HEK293 (cell line): Measurements from ENCODE around the gene NECTIN2.
A peak's percentile ranks its signal among the peaks of the same experiment; 100 is the strongest.
"Not testable (repeated sequence)": the region's sequence is repeated elsewhere in the genome, so short reads cannot be mapped to it uniquely, and the experiment has no call there.

Experiments used
- CTCF ChIA-PET: fragments of 350-600 bp; formaldehyde crosslinking; extraction: SDS; loops from one replicate; lab custom pipeline; 2021; ENCODE audit warnings: antibody characterized with exemption; lab: Yijun Ruan, JAX
- POLR2A ChIA-PET: fragments of 300-600 bp; formaldehyde crosslinking; extraction: SDS; loops from one replicate; lab custom pipeline; 2020; ENCODE audit warnings: antibody characterized with exemption, inconsistent platforms; lab: Yijun Ruan, JAX
- H3K27ac ChIP-seq: fragments of 200-500 bp; sonication (Bioruptor generic); 2 replicates; pipeline ENCODE4 v1.5.1; 2014; ENCODE audit warnings: low read depth, low read length, control low read depth, inconsistent platforms; ENCODE audit errors: extremely low read depth
- H3K36me3 ChIP-seq, 2 experiments: fragments of 200-500 bp in 1 of 2; sonication (Bioruptor generic) in 1 of 2; 1 replicate in 1 of 2; 2 replicates in 1 of 2; pipeline ENCODE4 v1.5.1; 2014 to 2017; ENCODE audit warnings: inconsistent platforms in 2 of 2, low read length in 2 of 2; ENCODE audit not compliant: control insufficient read depth in 2 of 2, insufficient read depth in 1 of 2
- H3K4me1 ChIP-seq: fragments of 200-500 bp; sonication (Bioruptor generic); 2 replicates; pipeline ENCODE4 v1.5.1; 2014; ENCODE audit warnings: mild to moderate bottlenecking, low read length, inconsistent platforms; ENCODE audit not compliant: control insufficient read depth, insufficient read depth
- H3K4me3 ChIP-seq: 2 replicates; pipeline ENCODE4 v1.5.1; 2011; ENCODE audit warnings: low read depth, mild to moderate bottlenecking, control low read depth, low read length, moderate library complexity
- H3K9me3 ChIP-seq: fragments of 200-500 bp; sonication (Bioruptor generic); 2 replicates; pipeline ENCODE4 v1.5.1; 2014; ENCODE audit warnings: low read depth, low read length, inconsistent platforms; ENCODE audit not compliant: control insufficient read depth, insufficient read depth
- GLIS1 ChIP-seq: fragments of 450-650 bp; formaldehyde crosslinking; IDR thresholded peaks from 2 replicates; pipeline ENCODE4 v1.5.1; 2016; ENCODE audit warnings: missing biosample characterization, missing genetic modification characterization
- HOXC10 ChIP-seq: sonication (generic); formaldehyde crosslinking; IDR thresholded peaks from 2 replicates; pipeline ENCODE4 v1.8.1; 2023; ENCODE audit warnings: mild to moderate bottlenecking, missing genetic modification reagents
- KLF1 ChIP-seq: fragments of 450-650 bp; formaldehyde crosslinking; IDR thresholded peaks from 2 replicates; pipeline ENCODE4 v1.5.1; 2016; ENCODE audit warnings: missing biosample characterization, missing genetic modification characterization
- SCRT2 ChIP-seq: fragments of 450-650 bp; formaldehyde crosslinking; IDR thresholded peaks from 2 replicates; pipeline ENCODE4 v1.5.1; 2016; ENCODE audit warnings: missing biosample characterization, missing genetic modification characterization
- WT1 ChIP-seq: fragments of 450-650 bp; formaldehyde crosslinking; IDR thresholded peaks from 2 replicates; pipeline ENCODE4 v1.5.1; 2016; ENCODE audit warnings: missing biosample characterization, missing genetic modification characterization
- ZBTB17 ChIP-seq: fragments of 450-650 bp; formaldehyde crosslinking; IDR thresholded peaks from 2 replicates; pipeline ENCODE4 v1.5.1; 2016; ENCODE audit warnings: missing biosample characterization, missing genetic modification characterization
- ZBTB48 ChIP-seq: fragments of 450-650 bp; formaldehyde crosslinking; IDR thresholded peaks from 2 replicates; pipeline ENCODE4 v1.5.1; 2016; ENCODE audit warnings: missing biosample characterization, missing genetic modification characterization
- ZBTB8A ChIP-seq: fragments of 450-650 bp; formaldehyde crosslinking; IDR thresholded peaks from 2 replicates; pipeline ENCODE4 v1.5.1; 2016; ENCODE audit warnings: missing biosample characterization, missing genetic modification characterization
- ZFP37 ChIP-seq: fragments of 450-650 bp; formaldehyde crosslinking; IDR thresholded peaks from 2 replicates; pipeline ENCODE4 v1.5.1; 2016; ENCODE audit warnings: missing biosample characterization, missing genetic modification characterization
- ZNF132 ChIP-seq: fragments of 450-650 bp; formaldehyde crosslinking; IDR thresholded peaks from 2 replicates; pipeline ENCODE4 v1.5.1; 2017; ENCODE audit warnings: missing biosample characterization, missing genetic modification characterization, borderline replicate concordance
- ZNF16 ChIP-seq: fragments of 450-650 bp; formaldehyde crosslinking; IDR thresholded peaks from 2 replicates; pipeline ENCODE4 v1.5.1; 2016; ENCODE audit warnings: low read depth, missing biosample characterization, missing genetic modification characterization
- ZNF2 ChIP-seq: fragments of 450-650 bp; formaldehyde crosslinking; IDR thresholded peaks from 2 replicates; pipeline ENCODE4 v1.5.1; 2016; ENCODE audit warnings: missing biosample characterization, missing genetic modification characterization
- ZNF23 ChIP-seq: fragments of 450-650 bp; formaldehyde crosslinking; IDR thresholded peaks from 2 replicates; pipeline ENCODE4 v1.5.1; 2016; ENCODE audit warnings: missing biosample characterization, missing genetic modification characterization, borderline replicate concordance
- ZNF266 ChIP-seq: fragments of 450-650 bp; formaldehyde crosslinking; IDR thresholded peaks from 2 replicates; pipeline ENCODE4 v1.5.1; 2016; ENCODE audit warnings: missing biosample characterization, missing genetic modification characterization, low read depth
- ZNF391 ChIP-seq: fragments of 450-650 bp; formaldehyde crosslinking; IDR thresholded peaks from 2 replicates; pipeline ENCODE4 v1.5.1; 2016; ENCODE audit warnings: low read depth, missing biosample characterization, missing genetic modification characterization, borderline replicate concordance
- ZNF501 ChIP-seq: fragments of 450-650 bp; formaldehyde crosslinking; IDR thresholded peaks from 2 replicates; pipeline ENCODE4 v1.5.1; 2016; ENCODE audit warnings: missing biosample characterization, missing genetic modification characterization
- ZNF555 ChIP-seq: fragments of 450-650 bp; formaldehyde crosslinking; conservative IDR thresholded peaks from 2 replicates; pipeline ENCODE4 v1.5.1; 2017; ENCODE audit warnings: missing biosample characterization, mild to moderate bottlenecking, missing genetic modification characterization, inconsistent platforms
- ZNF560 ChIP-seq: fragments of 450-650 bp; formaldehyde crosslinking; IDR thresholded peaks from 2 replicates; pipeline ENCODE4 v1.5.1; 2017; ENCODE audit warnings: missing biosample characterization, missing genetic modification characterization, borderline replicate concordance
- ZNF600 ChIP-seq: fragments of 450-650 bp; formaldehyde crosslinking; IDR thresholded peaks from 2 replicates; pipeline ENCODE4 v1.5.1; 2016; ENCODE audit warnings: missing biosample characterization, missing genetic modification characterization
- ZNF777 ChIP-seq: fragments of 450-650 bp; formaldehyde crosslinking; IDR thresholded peaks from 2 replicates; pipeline ENCODE4 v1.5.1; 2017; ENCODE audit warnings: missing biosample characterization, missing genetic modification characterization, borderline replicate concordance
- ZNF785 ChIP-seq: fragments of 450-650 bp; formaldehyde crosslinking; IDR thresholded peaks from 2 replicates; pipeline ENCODE4 v1.5.1; 2016; ENCODE audit warnings: missing biosample characterization, missing genetic modification characterization
- TF ChIP-seq, protein P1 (sequence below): fragments of 450-650 bp; formaldehyde crosslinking; conservative IDR thresholded peaks from 2 replicates; pipeline ENCODE4 v1.5.1; 2016; ENCODE audit warnings: low read depth, missing biosample characterization, missing genetic modification characterization
- TF ChIP-seq, protein P2 (sequence below): fragments of 450-650 bp; formaldehyde crosslinking; IDR thresholded peaks from 2 replicates; pipeline ENCODE4 v1.5.1; 2016; ENCODE audit warnings: missing biosample characterization, missing genetic modification characterization, low read depth
- TF ChIP-seq, protein P3 (sequence below): fragments of 450-650 bp; formaldehyde crosslinking; IDR thresholded peaks from 2 replicates; pipeline ENCODE4 v1.5.1; 2016; ENCODE audit warnings: missing biosample characterization, missing genetic modification characterization

Gene NECTIN2

DNA sequence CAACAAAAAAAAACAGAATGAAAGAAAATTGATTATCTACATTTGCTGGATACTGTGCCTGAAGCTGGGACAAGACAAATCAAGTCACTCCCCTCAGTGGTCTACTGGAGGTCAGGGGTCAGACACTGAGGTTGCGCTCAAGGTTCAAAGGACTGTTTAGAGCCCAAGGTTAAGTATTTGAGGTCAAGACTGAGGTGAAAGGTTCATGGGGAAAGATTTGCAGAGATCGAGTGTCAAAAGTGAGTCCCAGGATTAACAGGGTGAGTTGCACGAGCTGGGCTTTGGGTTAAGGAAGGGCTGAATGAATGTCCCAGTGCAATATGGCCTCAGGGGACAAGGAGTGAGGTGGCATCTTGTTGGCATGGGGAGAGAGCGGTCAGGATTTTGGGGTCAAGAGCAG lies 41.6 kb downstream of the NECTIN2 start (continued):
- TF ChIP-seq ZNF600 (tag by site-specific recombination) (no peak), ZNF16 (no peak), ZNF560 (tag by site-specific recombination) (no peak), ZNF23 (tag by site-specific recombination) (no peak), ZNF555 (tag by site-specific recombination) (no peak), KLF1 (tag by site-specific recombination) (no peak), ZNF777 (tag by site-specific recombination) (no peak), ZNF266 (tag by site-specific recombination) (no peak), ZNF132 (tag by site-specific recombination) (no peak)
- TF ChIP-seq, protein P1, sequence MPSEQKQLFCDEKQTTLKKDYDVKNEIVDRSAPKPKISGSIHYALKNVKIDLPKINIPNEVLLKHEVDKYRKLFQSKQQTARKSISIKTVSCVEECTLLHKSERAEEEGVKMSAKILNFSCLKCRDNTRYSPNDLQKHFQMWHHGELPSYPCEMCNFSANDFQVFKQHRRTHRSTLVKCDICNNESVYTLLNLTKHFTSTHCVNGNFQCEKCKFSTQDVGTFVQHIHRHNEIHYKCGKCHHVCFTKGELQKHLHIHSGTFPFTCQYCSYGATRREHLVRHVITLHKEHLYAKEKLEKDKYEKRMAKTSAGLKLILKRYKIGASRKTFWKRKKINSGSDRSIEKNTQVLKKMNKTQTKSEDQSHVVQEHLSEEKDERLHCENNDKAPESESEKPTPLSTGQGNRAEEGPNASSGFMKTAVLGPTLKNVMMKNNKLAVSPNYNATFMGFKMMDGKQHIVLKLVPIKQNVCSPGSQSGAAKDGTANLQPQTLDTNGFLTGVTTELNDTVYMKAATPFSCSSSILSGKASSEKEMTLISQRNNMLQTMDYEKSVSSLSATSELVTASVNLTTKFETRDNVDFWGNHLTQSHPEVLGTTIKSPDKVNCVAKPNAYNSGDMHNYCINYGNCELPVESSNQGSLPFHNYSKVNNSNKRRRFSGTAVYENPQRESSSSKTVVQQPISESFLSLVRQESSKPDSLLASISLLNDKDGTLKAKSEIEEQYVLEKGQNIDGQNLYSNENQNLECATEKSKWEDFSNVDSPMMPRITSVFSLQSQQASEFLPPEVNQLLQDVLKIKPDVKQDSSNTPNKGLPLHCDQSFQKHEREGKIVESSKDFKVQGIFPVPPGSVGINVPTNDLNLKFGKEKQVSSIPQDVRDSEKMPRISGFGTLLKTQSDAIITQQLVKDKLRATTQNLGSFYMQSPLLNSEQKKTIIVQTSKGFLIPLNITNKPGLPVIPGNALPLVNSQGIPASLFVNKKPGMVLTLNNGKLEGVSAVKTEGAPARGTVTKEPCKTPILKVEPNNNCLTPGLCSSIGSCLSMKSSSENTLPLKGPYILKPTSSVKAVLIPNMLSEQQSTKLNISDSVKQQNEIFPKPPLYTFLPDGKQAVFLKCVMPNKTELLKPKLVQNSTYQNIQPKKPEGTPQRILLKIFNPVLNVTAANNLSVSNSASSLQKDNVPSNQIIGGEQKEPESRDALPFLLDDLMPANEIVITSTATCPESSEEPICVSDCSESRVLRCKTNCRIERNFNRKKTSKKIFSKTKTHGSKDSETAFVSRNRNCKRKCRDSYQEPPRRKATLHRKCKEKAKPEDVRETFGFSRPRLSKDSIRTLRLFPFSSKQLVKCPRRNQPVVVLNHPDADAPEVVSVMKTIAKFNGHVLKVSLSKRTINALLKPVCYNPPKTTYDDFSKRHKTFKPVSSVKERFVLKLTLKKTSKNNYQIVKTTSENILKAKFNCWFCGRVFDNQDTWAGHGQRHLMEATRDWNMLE: no peak
- TF ChIP-seq, all 188 proteins: peak for 0

DNA sequence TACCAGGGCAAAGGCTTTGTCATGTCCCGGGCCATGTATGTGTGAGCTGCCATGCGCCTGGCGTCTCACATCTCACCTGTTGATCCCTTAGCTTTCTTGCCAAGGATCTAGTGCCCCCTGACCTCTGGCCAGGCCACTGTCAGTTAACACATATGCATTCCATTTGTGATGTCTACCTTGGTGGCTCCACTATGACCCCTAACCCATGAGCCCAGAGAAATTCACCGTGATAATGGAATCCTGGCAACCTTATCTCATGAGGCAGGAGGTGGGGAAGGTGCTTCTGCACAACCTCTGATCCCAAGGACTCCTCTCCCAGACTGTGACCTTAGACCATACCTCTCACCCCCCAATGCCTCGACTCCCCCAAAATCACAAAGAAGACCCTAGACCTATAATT lies 42.2 kb downstream of the NECTIN2 start:
- POLR2A ChIA-PET, H3K9me3 ChIP-seq, H3K4me1 ChIP-seq, H3K4me3 ChIP-seq, H3K27ac ChIP-seq, CTCF ChIA-PET: not testable (repeated sequence)
- peaks cover 19 to 49% of the 10 kb centered on the region in 2 experiments; a peak in 2 of 3 replicates for H3K36me3 ChIP-seq
- peak; percentile 61 for TF ChIP-seq SCRT2
- TF ChIP-seq ZBTB17 (tag by site-specific recombination): 0 out of 2 replicates have a peak, but pooled peaks have one; percentile 25

DNA sequence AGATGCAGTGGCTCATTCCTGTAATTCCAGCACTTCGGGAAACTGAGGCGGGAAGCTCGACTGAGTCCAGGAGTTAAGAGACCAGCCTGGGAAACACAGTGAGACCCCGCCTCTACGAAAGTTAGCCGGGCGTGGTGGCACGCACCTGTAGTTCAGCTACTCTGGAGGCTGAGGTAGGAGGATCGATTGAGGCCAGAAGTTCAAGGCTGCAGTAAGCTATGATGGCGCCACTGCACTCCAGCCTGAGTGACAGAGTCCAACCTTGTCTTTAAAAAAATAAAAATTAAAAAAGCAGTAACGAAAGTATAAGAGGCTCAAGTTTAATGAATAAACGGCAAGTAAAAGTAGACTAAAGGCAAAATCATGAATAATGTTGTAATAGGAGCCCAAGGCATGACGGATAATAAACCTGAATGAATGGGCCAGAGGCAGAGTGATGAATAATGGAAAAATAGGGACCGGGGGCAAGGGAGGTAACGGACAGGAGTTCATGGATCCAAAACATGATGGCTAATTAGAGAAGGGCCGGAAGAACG lies 43.8 kb downstream of the NECTIN2 start:
- ChIA-PET POLR2A (interaction anchor here (0.6 to 2.6 kb wide), 19 partner anchors 9 to 955 kb away, joined by 3 to 15 read pairs (median 4); partner anchors contain the start of genes APOE, BLOC1S3, CLASRP and CLPTM1), CTCF (interaction anchor here (0.6 to 2.2 kb wide), 8 partner anchors 14 to 772 kb away, joined by 3 to 19 read pairs (median 3); partner anchors contain the start of genes APOE and NECTIN2)
- Histone ChIP-seq H3K27ac (peak overlapping the region; percentile 70), H3K4me1 (peaks cover 6% of the 10 kb centered on the region), H3K36me3 (peaks cover 29 to 56% of the 10 kb centered on the region in 2 experiments), H3K4me3 (peak overlapping the region; percentile 42), H3K9me3 (no peaks in the 10 kb centered on the region)
- TF ChIP-seq ZNF391 (tag by site-specific recombination) (peak; percentile 48; the same call in 1 of the 2 replicates), WT1 (tag by site-specific recombination) (0 out of 2 replicates have a peak, but pooled peaks have one; percentile 22), ZNF2 (tag by site-specific recombination) (peak; percentile 88), ZBTB48 (0 out of 2 replicates have a peak, but pooled peaks have one; percentile 25), ZNF501 (0 out of 2 replicates have a peak, but pooled peaks have one; percentile 40), HOXC10 (CRISPR knock-in tag) (no peak), ZFP37 (no peak), ZBTB8A (tag by site-specific recombination) (0 out of 2 replicates have a peak, but pooled peaks have one; percentile 52), ZNF785 (tag by site-specific recombination) (0 out of 2 replicates have a peak, but pooled peaks have one; percentile 15), GLIS1 (tag by site-specific recombination) (no peak)
- TF ChIP-seq, protein P2, sequence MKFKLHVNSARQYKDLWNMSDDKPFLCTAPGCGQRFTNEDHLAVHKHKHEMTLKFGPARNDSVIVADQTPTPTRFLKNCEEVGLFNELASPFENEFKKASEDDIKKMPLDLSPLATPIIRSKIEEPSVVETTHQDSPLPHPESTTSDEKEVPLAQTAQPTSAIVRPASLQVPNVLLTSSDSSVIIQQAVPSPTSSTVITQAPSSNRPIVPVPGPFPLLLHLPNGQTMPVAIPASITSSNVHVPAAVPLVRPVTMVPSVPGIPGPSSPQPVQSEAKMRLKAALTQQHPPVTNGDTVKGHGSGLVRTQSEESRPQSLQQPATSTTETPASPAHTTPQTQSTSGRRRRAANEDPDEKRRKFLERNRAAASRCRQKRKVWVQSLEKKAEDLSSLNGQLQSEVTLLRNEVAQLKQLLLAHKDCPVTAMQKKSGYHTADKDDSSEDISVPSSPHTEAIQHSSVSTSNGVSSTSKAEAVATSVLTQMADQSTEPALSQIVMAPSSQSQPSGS: no peak
- TF ChIP-seq, protein P3, sequence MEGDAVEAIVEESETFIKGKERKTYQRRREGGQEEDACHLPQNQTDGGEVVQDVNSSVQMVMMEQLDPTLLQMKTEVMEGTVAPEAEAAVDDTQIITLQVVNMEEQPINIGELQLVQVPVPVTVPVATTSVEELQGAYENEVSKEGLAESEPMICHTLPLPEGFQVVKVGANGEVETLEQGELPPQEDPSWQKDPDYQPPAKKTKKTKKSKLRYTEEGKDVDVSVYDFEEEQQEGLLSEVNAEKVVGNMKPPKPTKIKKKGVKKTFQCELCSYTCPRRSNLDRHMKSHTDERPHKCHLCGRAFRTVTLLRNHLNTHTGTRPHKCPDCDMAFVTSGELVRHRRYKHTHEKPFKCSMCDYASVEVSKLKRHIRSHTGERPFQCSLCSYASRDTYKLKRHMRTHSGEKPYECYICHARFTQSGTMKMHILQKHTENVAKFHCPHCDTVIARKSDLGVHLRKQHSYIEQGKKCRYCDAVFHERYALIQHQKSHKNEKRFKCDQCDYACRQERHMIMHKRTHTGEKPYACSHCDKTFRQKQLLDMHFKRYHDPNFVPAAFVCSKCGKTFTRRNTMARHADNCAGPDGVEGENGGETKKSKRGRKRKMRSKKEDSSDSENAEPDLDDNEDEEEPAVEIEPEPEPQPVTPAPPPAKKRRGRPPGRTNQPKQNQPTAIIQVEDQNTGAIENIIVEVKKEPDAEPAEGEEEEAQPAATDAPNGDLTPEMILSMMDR: peak; percentile 21; the same call in 1 of the 2 replicates
